HG03066 (cell line): ENCODE measurements around the gene LPCAT1.
"Not testable (repeated sequence)": the region's sequence is repeated elsewhere in the genome, so short reads cannot be mapped to it uniquely, and the experiment has no call there.

Experiments used
- ATAC-seq: cut with Tn5 transposase; IDR thresholded peaks from one replicate; pipeline ENCODE4 v1.9.1; 2021; ENCODE audit warnings: low read depth; ENCODE audit not compliant: unreplicated experiment

LPCAT1 gene

DNA sequence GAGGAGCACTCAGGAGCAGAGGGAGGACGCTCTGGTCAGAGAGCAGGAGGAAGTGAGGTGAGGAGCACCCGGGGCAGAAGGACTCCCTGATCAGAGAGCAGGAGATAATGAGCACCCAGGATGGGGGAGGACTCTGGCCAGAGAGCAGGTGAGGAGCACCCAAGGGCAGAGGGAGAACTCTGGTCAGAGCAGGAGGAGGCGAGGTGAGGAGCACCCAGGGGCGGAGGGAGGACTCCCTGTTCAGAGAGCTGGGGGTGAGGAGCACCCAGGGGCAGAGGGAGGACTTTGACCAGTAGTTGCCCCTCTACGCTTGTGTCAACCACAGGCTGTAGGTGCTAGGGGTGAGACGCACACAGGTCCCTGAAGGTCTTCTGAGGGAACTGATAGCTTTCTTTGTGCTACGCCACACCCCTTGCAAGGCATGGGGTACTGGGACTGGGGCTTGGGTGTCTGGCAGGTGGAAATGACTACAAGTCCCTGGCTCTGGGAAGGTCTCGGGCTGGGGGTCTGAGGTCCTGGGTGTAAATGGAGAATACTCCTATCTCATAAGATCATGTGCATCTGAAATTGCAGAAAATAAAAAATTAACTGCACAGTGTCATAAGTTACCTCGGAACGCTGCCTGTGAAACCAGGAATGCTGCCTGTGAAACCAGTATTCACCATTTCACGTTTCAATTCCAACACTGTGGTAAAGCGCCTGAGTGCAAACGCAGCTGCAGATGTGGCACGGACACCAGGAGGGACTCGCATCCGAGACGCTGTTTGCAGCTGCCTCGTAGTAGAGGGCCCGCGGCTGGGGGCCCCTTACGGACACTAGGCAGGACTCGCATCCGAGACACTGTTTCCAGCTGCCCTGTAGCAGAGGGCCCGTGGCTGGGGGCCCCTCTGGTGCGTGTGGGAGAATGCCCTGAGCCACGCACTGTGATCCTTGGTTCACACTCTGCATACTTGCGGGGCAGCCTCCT is 51.5 kb downstream of the LPCAT1 start:
- no peak for ATAC-seq

DNA sequence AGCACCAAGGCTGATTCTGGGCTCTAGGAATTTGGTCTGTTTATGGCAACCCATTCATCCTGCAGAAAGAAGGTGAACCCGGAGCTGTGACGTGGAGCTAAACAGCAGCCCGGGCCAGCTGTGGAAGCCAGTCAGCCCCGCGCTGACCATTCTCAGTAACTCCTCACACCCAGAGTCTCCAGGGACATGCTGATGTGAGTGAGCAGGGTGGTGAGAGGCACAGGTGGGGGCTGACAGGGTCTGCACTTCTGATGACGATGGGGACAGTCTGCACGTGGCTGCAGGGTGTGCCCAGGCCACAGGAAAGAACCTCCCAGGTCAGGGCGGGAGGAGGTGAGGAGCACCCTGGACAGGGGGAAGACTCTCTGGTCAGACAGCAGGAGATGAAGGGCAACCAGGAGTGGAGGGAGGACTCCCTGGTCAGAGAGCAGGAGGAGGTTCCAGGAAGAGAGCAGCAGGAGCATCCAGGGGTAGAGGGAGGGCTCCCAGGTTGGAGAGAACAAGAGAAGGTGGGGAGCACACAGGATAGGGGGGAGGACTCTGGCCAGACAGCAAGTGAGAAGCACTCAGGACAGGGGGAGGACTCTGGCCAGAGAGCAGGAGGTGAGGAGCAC is 52.4 kb downstream of the LPCAT1 start:
- no peak for ATAC-seq

GRCh38 chr5:1470762-1471211 is 53.0 kb downstream of the LPCAT1 start:
- ATAC-seq = no peak

- no peak for ATAC-seq
Measured at GRCh38 chr5:1468629-1469527, 54.9 kb downstream of the LPCAT1 start.

DNA sequence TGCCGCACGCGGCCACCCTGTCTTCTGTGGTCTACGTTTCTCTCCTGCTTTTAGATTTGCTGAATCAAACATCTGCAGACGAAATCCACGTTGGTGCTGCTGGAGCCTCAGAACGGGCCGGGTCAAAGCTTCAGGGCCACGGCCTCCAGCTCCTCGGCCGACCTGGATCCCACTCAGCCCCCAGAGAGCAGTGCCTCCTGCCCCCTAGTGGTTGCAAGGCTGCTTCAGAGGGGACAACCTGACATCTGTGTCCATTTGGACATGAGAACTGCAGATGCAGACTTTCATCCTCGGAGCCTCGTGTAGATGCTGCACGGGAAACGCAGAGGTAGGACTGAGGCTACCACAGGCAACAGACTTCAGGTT is 55.5 kb downstream of the LPCAT1 start:
- no peak for ATAC-seq

- no peak for ATAC-seq
Measured at GRCh38 chr5:1467341-1468246, 56.2 kb downstream of the LPCAT1 start.

DNA sequence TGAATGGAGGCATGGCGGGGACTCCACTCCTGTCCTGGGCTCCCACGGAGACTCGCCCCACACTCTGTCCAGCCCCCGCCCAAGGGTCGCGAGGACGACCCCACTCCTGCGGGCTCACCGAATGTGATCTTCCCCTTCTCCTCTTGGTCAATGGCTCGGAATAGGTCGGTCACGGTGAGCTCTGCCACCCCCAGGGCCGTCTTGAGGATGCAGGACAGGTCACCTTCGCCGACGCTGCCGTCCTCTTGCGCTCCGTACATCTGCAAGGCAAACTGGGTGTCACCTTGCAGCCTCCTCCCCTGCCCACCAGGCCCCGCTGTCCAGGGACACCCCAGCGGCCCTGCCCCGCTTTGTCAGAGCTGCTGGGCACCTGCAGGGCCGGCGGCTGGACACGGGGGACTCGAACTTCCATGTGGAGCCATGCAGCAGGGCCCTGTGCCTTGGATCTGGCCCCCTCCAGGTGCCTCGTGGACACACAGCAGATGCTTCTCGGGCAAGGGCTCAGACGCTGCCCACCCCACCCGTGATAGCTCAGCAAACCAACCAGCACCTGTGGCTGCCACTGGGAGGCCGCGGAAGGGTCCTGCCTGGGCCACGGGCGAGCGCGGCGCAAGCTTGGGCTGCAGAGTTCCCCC is 57.0 kb downstream of the LPCAT1 start:
- no peak for ATAC-seq

DNA sequence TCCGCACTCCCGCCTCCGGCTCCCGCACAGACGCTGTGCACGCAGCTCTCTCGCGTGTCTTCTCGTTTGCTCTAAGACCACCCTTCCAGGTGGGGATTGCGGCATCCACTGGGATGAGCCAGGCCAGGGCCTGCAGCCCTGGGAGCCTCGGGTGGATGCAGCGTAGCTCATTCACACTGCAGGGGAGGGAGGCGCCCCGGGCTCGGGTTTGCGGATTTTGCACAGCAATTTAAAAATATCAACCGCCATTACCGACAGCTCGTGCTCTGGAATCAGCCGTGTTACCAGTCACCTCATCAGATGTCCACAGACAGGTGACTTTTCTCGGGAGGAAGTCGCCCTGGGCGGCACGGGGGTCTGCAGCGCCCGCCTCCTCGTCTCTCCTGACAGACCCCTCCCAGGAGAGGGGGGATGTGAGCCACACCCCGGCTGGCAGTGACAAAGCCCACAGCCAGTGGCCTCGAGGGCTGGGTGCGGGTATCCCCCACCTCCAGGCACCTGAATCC is 57.7 kb downstream of the LPCAT1 start:
- no peak for ATAC-seq

DNA sequence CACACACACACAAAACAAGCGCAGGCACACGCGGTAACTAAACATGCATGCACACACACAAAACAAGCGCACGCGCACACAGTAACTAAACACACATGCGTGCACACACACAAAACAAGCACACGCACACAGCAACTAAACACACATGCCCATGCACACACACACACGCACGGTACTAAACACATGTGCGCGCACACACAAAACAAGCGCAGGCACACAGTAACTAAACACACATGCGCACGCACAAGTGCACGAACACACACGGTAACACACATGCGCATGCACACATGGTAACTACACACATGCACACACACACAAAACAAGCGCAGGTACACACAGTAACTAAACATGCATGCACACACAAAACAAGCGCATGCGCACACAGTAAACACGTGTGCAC is 58.6 kb downstream of the LPCAT1 start:
- no peak for ATAC-seq

GRCh38 chr5:1464511-1464910 is 59.2 kb downstream of the LPCAT1 start:
- no peak for ATAC-seq

- no peak for ATAC-seq
Measured at GRCh38 chr5:1464096-1464446, 59.7 kb downstream of the LPCAT1 start.

DNA sequence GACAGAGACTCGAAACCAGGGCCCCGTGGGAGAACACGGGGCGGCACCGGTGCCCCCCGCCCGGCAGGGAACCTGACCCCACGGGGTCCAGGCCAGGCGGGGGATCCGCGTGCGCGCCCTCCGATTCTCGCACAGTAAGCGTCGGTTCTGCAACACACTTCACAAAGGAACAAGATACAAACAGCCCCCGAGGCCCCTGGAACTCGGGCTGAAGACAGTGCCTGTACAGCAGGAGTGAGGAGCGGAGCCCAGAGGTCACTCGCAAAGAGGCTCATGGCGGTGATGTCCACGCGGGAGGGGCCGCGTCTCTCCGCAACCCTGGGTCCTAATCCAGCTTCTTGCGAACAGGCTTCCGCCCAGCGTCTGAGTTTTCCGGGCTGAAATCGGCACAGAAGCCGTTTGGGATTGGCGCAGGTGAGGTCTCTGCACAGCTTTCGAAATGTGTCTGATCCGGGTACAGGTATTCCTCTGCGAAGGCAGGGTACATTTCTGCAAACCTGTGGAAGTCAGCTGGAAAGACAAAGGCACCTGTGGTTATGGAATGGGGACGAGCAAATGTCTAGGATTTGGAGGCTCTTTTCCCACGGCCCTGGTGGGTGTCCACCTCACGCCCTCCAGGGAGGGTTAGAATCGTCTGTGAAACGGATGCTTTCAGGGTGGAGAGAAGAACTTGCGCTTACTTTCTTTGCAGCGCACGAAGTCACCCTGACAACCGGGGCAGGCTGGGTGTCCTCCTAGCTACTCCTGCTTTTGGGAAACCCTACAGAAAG is 60.2 kb downstream of the LPCAT1 start:
- ATAC-seq = no peak

DNA sequence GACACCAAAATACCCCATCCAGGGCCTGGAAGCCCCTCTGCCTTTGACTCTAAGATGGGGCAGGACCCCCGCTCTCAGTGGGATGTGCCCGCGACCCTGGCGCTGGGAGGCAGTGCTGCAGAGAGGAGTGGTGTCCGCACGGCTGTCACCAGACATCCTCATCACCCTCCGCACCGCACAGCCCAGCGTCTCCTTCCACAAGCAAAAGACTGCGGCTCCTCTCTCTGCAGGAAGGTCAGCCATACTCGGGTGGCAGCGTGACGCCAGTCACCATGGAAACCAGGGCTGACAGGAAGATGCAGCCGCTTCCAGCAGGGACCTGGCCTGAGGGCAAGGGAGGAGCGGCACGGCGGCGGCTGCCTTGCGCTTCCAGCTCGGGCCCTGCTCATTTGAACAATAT is 61.4 kb downstream of the LPCAT1 start:
- no peak for ATAC-seq

DNA sequence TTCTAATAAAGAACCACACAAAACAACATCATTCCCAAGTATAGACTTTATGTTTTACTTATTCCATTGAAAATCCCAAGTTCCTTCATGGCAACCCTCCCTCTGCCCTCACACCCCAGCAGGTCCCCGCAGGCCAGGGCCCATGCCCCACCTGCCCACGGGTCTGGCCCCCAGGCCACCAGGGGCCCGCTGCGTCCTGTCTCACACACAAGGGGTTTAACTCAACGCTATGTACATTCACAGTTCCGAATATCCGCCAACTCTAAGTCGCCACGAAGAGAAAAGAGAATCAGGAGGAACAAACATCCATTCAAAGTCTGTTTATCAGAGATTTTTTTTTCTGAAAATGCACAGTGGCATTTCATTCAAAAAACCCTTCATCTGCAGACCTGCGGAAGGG is 62.4 kb downstream of the LPCAT1 start:
- no peak for ATAC-seq

DNA sequence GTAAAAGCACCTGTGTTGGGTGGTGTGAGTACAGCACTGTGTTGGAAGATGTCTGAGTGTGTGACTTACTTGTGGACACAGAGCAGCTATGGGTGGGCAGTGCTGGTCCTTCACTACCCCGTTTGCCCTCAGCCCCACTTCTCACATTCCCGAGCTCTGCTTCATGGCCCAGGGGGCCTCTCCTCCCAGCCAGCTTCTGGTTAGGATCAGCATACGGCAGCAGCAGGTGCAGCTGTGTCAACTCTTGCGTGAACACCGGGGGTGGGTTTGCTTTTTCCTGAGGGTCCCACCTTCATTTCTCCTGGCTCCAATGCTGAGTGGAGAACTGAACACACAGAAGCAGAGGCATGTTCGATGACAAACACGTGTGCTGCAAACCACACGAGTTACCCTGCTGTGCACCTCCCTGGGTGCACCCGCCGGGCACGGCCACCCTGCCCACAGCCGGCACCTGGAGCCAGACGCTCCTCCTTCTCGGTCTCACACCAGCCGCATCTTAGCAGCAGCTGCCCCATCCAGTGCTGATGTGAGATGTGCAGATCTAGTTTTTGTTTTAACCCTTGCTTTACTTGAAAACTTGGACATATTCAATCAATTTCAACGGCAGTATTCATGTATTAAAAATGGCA is 63.6 kb downstream of the LPCAT1 start:
- ATAC-seq = no peak

DNA sequence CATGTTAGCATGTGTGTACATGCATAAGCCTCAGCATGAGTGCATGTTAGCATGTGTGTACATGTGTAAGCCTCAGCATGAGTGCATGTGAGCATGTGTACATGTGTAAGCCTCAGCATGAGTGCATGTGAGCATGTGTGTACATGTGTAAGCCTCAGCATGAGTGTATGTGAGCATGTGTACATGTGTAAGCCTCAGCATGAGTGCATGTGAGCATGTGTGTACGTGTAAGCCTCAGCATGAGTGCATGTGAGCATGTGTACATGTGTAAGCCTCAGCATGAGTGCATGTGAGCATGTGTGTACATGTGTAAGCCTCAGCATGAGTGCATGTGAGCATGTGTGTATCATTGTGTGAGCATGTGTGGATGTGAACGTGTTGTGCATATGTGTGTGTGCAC is 64.3 kb downstream of the LPCAT1 start:
- not testable (repeated sequence) for ATAC-seq

DNA sequence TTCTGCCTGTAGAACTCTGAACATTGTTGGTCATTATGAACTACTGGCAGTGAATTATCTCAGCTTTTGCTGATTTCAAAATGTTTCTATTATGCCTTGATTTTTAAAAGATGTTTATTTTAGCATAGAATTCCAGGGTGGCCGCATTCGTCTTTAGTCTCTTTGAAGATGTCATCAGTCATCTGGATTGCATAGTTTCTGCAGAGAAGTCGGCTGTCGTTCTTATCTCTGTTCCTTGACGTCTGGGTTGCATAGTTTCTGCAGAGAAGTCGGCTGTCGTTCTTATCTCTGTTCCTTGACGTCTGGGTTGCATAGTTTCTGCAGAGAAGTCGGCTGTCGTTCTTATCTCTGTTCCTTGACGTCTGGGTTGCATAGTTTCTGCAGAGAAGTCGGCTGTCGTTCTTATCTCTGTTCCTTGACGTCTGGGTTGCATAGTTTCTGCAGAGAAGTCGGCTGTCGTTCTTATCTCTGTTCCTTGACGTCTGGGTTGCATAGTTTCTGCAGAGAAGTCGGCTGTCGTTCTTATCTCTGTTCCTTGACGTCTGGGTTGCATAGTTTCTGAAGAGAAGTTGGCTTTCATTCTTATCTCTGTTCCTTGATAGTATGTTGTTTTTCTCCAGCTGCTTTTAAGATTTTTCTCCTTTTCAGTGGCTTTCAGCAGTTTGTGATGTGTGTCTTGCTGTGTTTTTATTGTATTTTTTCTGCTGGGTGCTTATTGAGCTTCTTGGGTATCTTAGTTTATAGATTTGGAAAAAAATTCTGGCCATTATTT is 67.5 kb downstream of the LPCAT1 start:
- ATAC-seq = not testable (repeated sequence)
